ENCODE results near the gene UNK.

UNK gene

GRCh38 chr17:75813081-75814020 lies 28.7 kb downstream of the UNK start:
- TF ChIP-seq CTCF (IDR thresholded peaks at IDR 0.05; ENCODE audit: insufficient read depth, low read depth, low read length, missing control alignments), result no peak
- DNase-seq (ENCODE audit: low read depth), result no peak
- H3K4me3 ChIP-seq (ENCODE audit: low read depth, low read length), result no peak overlapping the region

GRCh38 chr17:75814021-75814395 lies 29.4 kb downstream of the UNK start:
- TF ChIP-seq CTCF (IDR thresholded peaks at IDR 0.05; ENCODE audit: insufficient read depth, low read depth, low read length, missing control alignments), result no peak
- DNase-seq (ENCODE audit: low read depth), result no peak

GRCh38 chr17:75814900-75815373 lies 30.3 kb downstream of the UNK start:
- no peak for TF ChIP-seq CTCF (IDR thresholded peaks at IDR 0.05; ENCODE audit: insufficient read depth, low read depth, low read length, missing control alignments)
- DNase-seq (ENCODE audit: low read depth), result no peak

More at GRCh38 chr17:75814021-75814395, 29.4 kb downstream of the UNK start:
- no peak overlapping the region for H3K4me3 ChIP-seq (ENCODE audit: low read depth, low read length)

GRCh38 chr17:75815399-75815798 lies 30.8 kb downstream of the UNK start:
- TF ChIP-seq CTCF (IDR thresholded peaks at IDR 0.05; ENCODE audit: insufficient read depth, low read depth, low read length, missing control alignments), result no peak
- H3K4me3 ChIP-seq (ENCODE audit: low read depth, low read length), result no peak overlapping the region
- no peak for DNase-seq (ENCODE audit: low read depth)

More at GRCh38 chr17:75814900-75815373, 30.3 kb downstream of the UNK start:
- no peak overlapping the region for H3K4me3 ChIP-seq (ENCODE audit: low read depth, low read length)

- H3K4me3 ChIP-seq (ENCODE audit: low read depth, low read length), result no peak overlapping the region
- DNase-seq (ENCODE audit: low read depth), result no peak
- TF ChIP-seq CTCF (IDR thresholded peaks at IDR 0.05; ENCODE audit: insufficient read depth, low read depth, low read length, missing control alignments), result no peak
Observed at GRCh38 chr17:75816693-75817092, 32.1 kb downstream of the UNK start.

GRCh38 chr17:75817571-75817970 lies 33.0 kb downstream of the UNK start:
- no peak overlapping the region for H3K4me3 ChIP-seq (ENCODE audit: low read depth, low read length)
- no peak for DNase-seq (ENCODE audit: low read depth)
- TF ChIP-seq CTCF (IDR thresholded peaks at IDR 0.05; ENCODE audit: insufficient read depth, low read depth, low read length, missing control alignments), result no peak

Measured in GM12865 (cell line).